ENCODE measurements around the gene CASP4.
"Not testable (repeated sequence)": the region's sequence is repeated elsewhere in the genome, so short reads cannot be mapped to it uniquely, and the experiment has no call there.

Gene CASP4

DNA sequence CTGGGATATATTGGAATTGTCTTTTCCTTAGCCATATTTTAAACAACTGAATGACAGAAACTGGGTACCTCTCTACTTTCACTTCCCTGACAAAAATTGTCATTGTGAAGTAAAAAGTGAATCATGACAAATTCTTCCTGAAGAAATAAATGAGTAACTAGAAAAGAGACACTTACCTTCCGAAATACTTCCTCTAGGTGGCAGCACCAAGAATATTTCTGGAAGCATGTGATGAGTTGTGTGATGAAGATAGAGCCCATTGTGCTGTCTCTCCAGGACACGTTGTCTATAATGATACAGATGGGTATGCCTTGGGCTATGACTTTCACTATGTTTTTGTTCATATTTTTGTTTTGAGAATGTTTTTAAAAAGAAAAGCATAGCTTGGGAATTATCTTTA lies 21.5 kb downstream of the CASP4 start:
- peak; percentile 60 for DNase-seq

DNA sequence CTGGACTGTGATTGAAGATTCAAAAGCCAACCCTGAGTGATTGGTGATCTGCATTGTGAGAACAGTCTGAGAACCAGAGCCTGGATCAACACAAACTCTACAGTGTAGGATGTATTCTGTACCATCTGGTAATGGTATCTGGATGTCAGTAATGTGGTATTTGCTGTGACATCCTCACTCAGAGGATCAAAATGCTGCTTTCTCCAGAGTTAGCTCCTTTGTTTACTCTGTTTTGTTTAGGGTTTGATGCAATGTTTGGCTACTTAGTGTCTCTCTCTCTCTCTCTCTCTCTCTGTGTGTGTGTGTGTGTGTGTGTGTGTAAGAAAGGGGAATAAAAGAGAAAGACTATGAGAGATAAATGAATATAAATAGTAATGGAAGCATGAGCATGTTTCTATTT lies 24.3 kb downstream of the CASP4 start:
- DNase-seq: no peak

- DNase-seq: no peak
Observed at GRCh38 chr11:104943561-104943960, 24.8 kb downstream of the CASP4 start.

DNA sequence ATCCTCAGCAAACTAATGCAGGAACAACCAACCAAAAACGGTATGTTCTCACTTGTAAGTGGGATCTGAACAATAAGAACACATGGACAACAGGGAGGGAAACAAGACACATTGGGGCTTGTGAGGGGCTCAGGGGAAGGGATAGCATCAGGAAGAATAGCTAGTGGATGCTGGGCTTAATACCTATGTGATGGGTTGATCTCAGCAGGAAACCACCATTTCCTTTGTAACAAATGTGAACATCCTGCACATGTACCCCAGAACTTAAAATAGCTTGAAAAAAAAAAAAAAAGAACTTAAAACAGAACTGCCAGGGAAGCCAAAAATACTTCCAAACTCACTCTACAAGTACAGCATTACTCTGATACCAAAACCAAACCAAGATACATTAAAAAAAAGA lies 33.8 kb downstream of the CASP4 start:
- DNase-seq: no peak

GRCh38 chr11:104934073-104934472 lies 34.3 kb downstream of the CASP4 start:
- DNase-seq: not testable (repeated sequence)

DNA sequence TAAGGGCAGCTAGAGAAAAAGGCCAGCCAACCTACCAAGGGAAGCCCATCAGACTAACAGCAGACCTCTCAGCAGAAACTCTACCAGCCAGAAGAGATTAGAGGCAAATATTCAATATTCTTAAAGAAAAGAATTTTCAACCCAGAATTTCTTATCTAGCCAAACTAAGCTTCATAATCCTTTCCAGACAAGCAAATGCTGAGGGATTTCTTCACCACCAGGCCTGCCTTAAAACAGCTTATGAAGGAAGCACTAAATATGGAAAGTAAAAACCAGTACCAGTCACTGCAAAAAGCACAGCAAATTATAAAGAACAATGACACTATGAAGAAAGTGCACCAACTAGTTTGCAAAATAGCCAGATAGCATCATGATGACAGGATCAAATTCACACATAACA lies 39.6 kb downstream of the CASP4 start:
- no peak for DNase-seq

DNA sequence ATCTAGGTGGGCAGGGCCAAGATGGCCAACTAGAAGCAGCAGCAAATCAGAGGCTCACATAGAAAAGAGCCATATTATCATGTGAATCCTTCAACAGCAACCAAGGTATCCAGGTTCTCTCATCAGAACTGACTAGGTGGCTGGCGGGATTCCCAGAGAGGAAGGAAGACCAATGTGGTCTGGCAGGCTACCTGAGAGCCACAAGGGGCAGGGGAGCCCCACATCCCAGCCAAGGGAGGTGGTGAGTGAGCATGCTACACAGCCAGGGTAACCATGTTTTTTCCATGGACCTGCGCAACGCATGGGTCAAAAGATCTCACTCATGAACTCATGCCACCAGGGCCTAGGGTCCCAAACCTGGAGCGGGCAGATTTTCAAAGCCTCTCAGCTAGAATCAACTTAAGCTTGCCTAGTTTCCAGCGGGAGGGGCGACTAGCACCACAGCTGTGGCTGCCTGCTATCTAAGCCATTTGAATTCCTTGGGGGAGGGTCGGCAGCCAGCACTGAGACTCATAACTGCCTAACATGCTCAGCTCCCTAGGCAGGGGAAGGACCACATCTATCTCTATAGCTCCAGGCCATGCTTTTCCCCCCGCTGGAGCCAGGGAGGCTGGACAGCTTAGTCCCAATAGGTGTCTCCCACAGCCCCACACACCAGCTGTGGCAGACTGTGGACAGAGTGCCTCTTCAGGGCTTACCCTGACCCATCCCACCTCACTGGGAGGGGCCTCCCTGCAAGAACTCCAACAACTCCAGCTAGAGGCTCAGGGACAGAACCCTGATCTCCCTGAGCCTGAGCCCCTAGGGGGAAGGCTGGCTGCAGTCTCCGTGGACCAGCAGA lies 41.4 kb downstream of the CASP4 start:
- no peak for DNase-seq

GRCh38 chr11:104925850-104926249 lies 42.5 kb downstream of the CASP4 start:
- DNase-seq: no peak

DNA sequence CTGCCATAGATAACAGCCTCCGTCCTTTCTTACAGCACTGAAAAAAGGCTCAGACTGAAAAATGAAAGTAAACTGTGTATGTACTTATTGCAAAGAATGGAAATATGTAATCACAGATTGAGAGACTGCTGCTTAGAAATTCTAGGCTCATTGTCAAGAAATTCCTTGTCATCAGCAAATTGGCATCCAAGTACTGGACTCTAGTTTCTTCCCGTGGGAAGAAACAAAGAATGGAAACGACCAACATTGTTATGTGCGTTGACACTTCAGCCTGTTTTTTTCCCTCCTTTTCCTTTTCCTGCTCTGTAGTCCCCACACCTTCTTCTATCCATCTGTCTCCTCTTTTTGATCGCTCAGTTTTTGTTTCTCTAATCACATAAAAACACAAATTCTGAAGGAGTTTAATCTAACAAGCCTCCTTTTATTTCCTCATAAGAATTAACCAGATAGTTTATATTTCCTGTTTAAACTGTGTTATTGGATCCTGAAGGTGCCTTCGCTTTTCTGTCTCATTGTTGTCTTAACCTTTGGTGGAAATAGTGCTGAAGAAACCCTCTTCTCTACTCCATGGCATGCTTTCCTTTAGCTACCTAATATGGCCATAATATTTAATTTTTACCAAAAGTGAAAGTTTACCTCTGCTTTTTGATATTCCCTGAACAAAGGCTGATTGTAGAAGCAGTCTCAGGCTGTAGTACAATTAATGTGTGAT lies 50.1 kb downstream of the CASP4 start:
- peak; percentile 47 for DNase-seq

DNA sequence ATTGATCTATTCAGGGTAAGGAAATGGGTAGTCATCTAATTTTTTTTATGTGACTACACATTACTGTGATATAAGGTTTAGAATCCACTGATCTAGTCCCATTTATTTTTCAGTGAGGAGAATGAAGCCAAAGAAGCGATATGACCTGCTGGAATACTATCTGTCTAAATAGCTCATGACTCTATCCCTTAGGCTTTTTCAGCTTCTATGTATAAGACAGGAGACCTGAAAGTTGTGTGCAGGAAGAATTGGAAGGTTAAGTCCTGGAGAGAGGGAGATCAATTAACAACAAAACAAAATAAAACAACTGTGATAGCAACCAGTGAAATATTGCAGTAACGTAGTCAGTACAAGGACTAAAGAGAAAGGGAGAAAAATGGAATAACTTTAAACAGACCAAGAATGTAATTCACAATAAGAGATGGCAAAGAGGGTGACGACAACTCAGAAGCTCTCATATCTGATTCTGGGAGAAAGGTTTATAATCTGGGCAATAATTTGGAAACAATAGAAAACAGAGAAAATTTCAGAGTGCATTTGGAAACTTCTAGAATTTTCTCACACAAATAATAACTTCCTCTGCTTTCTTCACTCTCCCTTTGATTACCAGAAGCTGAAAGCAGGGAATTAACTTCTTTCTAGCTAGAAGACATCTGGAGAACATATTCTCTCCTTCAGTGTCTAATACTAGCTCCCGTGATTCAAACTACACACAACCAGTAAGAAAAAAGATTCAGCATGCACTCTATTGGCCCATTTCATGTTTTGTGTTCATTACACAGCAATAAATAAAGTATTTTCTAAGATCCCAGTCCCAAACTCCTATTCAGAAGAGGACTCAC lies 50.9 kb downstream of the CASP4 start:
- DNase-seq: no peak

GRCh38 chr11:104916442-104916841 lies 51.9 kb downstream of the CASP4 start:
- DNase-seq: no peak

DNA sequence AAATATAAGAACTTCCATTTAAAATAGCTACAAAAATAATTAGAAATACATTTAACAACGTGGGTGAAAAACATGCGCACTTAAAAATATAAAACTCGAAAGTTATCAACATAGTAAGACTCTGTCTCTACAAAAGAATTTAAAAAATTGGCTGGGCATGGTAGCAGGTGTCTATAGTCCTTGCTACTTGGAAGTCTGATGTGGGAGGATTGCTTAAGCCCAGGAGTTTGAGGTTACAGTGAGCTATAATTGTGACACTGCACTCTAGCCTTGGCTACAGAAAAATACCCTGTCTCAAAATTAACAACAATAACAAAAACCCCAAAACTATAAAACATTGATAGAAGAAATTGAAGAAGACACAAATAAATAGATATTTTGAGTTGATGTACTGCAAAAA lies 56.3 kb downstream of the CASP4 start:
- no peak for DNase-seq

- no peak for DNase-seq
Observed at GRCh38 chr11:104908186-104908531, 60.2 kb downstream of the CASP4 start.

- DNase-seq: peak; percentile 87
Observed at GRCh38 chr11:104907521-104908185, 60.7 kb downstream of the CASP4 start.

DNA sequence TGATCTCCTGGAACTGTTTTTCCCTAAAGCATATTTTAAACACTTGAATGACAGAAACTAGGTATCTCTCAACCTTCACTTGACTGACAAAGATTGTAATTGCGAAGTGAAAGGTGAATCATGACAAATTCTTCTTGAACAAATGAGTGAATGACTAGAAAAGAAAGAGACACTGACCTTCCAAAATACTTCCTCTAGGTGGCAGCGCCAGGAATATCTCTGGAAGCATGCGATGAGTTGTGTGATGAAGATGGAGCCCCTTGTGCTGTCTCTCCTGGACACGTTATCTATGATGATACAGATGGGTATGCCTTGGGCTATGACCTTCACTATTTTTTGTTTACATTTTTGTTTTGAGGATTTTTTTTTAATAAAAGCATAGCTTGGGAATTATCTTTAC lies 63.1 kb downstream of the CASP4 start:
- no peak for DNase-seq

GRCh38 chr11:104899226-104899625 lies 69.1 kb downstream of the CASP4 start:
- DNase-seq: no peak

DNA sequence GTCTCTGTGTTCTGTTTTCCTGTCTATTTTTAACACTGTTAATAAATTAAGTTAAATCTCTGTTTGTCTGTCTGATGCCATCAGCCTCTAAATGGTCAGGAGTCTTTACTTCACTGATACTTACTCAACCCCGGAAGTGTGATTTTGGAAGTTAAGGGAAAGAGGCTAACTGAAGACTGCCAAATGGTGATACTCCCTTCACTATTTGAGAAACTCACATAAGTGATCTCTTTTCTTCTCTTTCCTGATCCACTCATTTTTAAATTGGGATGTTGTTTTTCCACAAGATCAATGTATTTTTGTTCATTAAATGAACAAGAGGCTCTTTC lies 69.7 kb downstream of the CASP4 start:
- DNase-seq: no peak

DNA sequence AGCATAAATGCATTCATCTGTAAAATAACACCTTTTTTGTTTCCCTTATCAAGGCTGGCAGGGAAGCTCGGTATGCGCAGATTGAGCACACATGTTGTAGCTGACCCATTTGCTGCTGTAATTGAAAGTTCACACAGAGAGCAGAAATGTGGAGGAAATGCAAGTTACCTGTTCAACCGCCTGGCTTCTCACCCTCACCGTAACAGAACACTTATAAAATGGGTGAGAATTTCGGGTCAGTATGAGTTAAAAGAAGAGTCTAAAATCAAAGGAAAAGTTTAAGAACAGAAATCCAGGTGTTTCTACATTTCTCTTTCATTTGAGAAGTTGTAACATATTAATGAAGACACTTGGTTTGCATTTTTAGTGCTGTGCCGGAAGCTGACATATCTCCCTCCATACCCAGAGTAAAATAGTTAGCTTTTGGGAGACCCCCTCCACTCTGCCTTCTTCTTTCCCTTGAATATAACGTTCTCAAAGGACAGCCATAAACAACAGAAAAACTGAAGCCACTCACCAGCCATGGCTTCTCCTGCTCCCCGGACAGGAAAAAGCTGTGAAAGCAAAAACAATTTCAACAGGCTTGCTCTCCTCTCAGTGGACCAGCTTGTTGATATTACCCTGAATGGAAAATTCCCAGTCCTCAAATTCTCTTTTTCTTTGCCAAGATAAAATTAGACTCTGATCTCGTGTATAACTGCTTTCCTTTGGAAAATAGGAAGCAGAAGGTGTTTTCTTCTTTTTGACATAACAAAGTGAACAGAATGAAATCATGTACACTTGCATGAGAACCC lies 70.3 kb downstream of the CASP4 start, which contains the start of gene CASP12:
Gene CASP12, minus strand, starts transcription at position 570 of the 794 bp plus-strand sequence.
- DNase-seq: peak; percentile 32

DNA sequence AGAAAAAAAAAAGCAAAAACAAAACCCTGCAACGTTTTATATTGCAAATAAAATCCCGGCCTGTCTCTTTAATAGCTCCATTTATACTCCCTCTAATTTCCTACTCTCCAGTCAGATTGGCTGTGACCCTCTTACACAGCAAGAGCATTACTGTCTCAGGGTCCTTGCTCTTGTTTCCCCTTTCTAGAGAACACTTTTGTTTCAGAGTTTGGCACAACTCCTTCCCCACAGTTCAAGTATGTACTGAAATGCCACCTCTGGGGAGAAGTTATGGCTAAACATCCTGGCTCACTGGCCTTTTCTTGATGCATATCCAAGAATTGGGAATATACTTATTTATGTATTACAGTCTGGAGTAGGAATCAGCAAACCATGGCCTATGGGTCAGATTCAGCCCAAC lies 72.7 kb downstream of the CASP4 start:
- no peak for DNase-seq

- DNase-seq: no peak
Observed at GRCh38 chr11:104893876-104894275, 74.5 kb downstream of the CASP4 start.

Data from activated CD4-positive, alpha-beta T cell treated with anti-CD3 and anti-CD28 coated beads, Interleukin-10, Interleukin-2, amounts not matched to agents 100 ng/mL and 50 ng/mL, durations not matched to agents 16 hours and 8 hours (primary cell).